Karpas-422 (cell line): ENCODE measurements around the gene LPO. TPM values are rescaled to one million over a fixed set of nuclear protein-coding genes. Genes with fewer than 3 reads are reported as not detected.

Experiments
- DNase-seq: peaks from one replicate; pipeline ENCODE4 v3.0.0-alpha.2; 2015
- H2AFZ ChIP-seq: fragments of 200-600 bp; sonication (generic); 2 replicates; pipeline ENCODE4 v1.6.1; 2014; ENCODE audit warnings: antibody characterized with exemption, low read length, mixed read lengths
- H3K27ac ChIP-seq: fragments of 200-600 bp; sonication (generic); 2 replicates; pipeline ENCODE4 v1.5.1; 2014; ENCODE audit warnings: mild to moderate bottlenecking, low read length, moderate library complexity
- H3K27me3 ChIP-seq: fragments of 200-600 bp; sonication (generic); 2 replicates; pipeline ENCODE4 v1.6.1; 2014; ENCODE audit warnings: low read length, mixed read lengths
- H3K36me3 ChIP-seq: fragments of 200-600 bp; sonication (generic); 2 replicates; pipeline ENCODE4 v1.6.1; 2014; ENCODE audit warnings: low read length, mixed read lengths; ENCODE audit not compliant: insufficient read depth
- H3K4me1 ChIP-seq: fragments of 200-600 bp; sonication (generic); 2 replicates; pipeline ENCODE4 v1.6.1; 2014; ENCODE audit warnings: mild to moderate bottlenecking, low read length, mixed read lengths
- H3K4me2 ChIP-seq: fragments of 200-600 bp; sonication (generic); 2 replicates; pipeline ENCODE4 v1.6.1; 2014; ENCODE audit warnings: low read length, low read depth, mild to moderate bottlenecking; ENCODE audit not compliant: poor library complexity, severe bottlenecking
- H3K4me3 ChIP-seq: fragments of 200-600 bp; sonication (generic); 2 replicates; pipeline ENCODE4 v1.5.1; 2014; ENCODE audit warnings: mild to moderate bottlenecking, antibody characterized with exemption, low read length, mixed read lengths
- H3K79me2 ChIP-seq: fragments of 200-600 bp; sonication (generic); 2 replicates; pipeline ENCODE4 v1.6.1; 2014; ENCODE audit warnings: mild to moderate bottlenecking, low read length, mixed read lengths
- H3K9ac ChIP-seq: fragments of 200-600 bp; sonication (generic); 2 replicates; pipeline ENCODE4 v1.6.0; 2014; ENCODE audit warnings: low read length
- H3K9me2 ChIP-seq: fragments of 200-600 bp; sonication (generic), shearing (Covaris generic); replicated peaks from 2 replicates; pipeline ENCODE4 v1.6.0; 2014; ENCODE audit warnings: mild to moderate bottlenecking, low read length, moderate library complexity; ENCODE audit not compliant: insufficient read depth
- H3K9me3 ChIP-seq: fragments of 300-700, 200-600 bp; sonication (generic); 2 replicates; pipeline ENCODE4 v1.6.1; 2014; ENCODE audit warnings: low read length, mixed read lengths
- H4K20me1 ChIP-seq: fragments of 200-600 bp; sonication (generic); 2 replicates; pipeline ENCODE4 v1.6.1; 2014; ENCODE audit warnings: mild to moderate bottlenecking, antibody characterized with exemption, low read length, low read depth; ENCODE audit not compliant: insufficient read depth
- total RNA-seq: library from RNA; depleted of rRNA; stranded (reverse); fragments of >200 nt; shearing (Covaris generic); gene quantifications from 2 replicates; pipeline ENCODE4 v1.2.3, GENCODE V29; 2014; ENCODE audit warnings: low replicate concordance

The LPO gene
- total RNA-seq, 1 experiment from 2014 or later = not detected

DNA sequence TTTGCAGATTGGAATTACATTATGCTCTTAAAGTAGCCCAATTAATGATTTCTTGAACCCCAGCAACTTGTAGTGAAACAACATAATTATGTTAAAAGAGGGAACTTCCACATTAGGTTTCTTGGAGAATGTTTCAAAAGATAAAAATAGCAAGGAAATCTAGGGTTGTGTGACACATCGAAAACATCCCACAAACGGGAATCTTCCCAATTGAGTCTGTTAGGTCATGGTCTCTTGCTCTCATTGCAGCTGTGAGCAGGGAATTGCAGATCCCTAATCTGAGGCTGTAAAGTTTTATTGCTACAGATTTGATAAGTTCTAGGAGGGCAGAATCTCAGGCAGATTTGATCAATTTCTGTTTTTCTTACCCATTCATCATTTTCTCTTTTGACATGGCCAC lies 6.7 kb upstream of the LPO start:
- Histone ChIP-seq H3K27me3 (no peaks in the 10 kb centered on the region), H3K79me2 (no peaks in the 10 kb centered on the region), H3K4me3 (no peak overlapping the region), H3K4me1 (peaks cover 15% of the 10 kb centered on the region), H3K9me2 (no peaks in the 10 kb centered on the region), H4K20me1 (no peaks in the 10 kb centered on the region), H3K4me2 (no peak overlapping the region), H3K9me3 (no peaks in the 10 kb centered on the region), H3K36me3 (no peaks in the 10 kb centered on the region), H3K27ac (no peak overlapping the region), H2AFZ (no peak overlapping the region), H3K9ac (no peak overlapping the region)
- no peak for DNase-seq

DNA sequence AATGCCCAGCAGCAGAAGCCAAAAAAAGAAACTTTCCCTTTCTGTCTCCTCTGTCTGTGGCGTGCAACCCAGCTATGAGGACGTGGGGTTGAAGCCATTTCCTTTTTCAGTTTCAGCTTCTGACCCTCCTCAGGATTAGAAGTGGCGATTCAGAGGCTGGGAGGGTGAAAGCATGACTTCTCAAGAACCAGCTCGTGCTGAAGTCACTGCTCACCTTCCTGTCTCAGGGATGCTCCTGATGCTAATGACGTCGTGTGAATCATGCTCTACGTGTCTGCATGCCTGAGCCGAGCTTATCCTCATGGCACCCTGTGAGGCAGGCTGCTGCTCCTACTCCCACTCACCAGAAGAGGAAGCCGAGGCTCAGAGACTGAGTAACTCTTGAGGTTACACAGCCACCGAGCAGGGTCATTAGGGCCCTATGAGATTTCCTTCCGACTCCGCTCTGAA lies 5.7 kb upstream of the LPO start:
- H3K27ac ChIP-seq = no peak overlapping the region
- peaks cover 15% of the 10 kb centered on the region for H3K4me1 ChIP-seq
- peak overlapping the region; percentile 10; the same call in 1 of the 2 replicates for H3K9ac ChIP-seq
- peak; percentile 49 for DNase-seq
- H3K36me3 ChIP-seq = no peaks in the 10 kb centered on the region
- H2AFZ ChIP-seq = peak overlapping the region; percentile 74
- no peaks in the 10 kb centered on the region for H3K9me2 ChIP-seq
- H3K79me2 ChIP-seq = no peaks in the 10 kb centered on the region
- no peaks in the 10 kb centered on the region for H3K27me3 ChIP-seq
- no peaks in the 10 kb centered on the region for H4K20me1 ChIP-seq
- no peak overlapping the region for H3K4me3 ChIP-seq
- H3K9me3 ChIP-seq = no peaks in the 10 kb centered on the region
- peak overlapping the region; percentile 2 for H3K4me2 ChIP-seq

DNA sequence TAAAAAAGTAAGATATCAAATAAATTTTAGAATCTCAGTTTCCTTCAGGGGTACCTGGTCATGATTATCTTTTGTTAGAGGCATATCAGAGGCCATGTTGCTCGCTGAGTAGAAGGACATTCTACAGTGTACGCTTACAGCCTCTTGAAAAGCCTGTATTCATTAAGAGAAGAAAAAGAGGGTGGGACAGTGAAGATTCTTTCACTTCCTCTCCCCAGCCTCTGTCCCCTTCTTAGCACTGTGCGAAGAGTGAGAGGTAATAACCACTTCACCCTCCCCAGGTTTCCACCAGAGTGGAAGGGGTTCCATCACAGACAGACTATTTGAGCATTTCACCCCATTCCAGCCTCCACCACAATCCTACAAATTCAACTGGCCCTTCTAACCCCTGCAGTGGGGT lies 4.8 kb upstream of the LPO start:
- H2AFZ ChIP-seq = no peak overlapping the region
- DNase-seq = peak; percentile 65
- H3K4me1 ChIP-seq = peaks cover 15% of the 10 kb centered on the region
- H3K9ac ChIP-seq = no peak overlapping the region
- no peaks in the 10 kb centered on the region for H3K27me3 ChIP-seq
- H3K27ac ChIP-seq = no peak overlapping the region
- H3K36me3 ChIP-seq = no peaks in the 10 kb centered on the region
- no peak overlapping the region for H3K4me3 ChIP-seq
- H4K20me1 ChIP-seq = no peaks in the 10 kb centered on the region
- H3K9me3 ChIP-seq = no peaks in the 10 kb centered on the region
- no peak overlapping the region for H3K4me2 ChIP-seq
- no peaks in the 10 kb centered on the region for H3K79me2 ChIP-seq
- H3K9me2 ChIP-seq = no peaks in the 10 kb centered on the region

DNA sequence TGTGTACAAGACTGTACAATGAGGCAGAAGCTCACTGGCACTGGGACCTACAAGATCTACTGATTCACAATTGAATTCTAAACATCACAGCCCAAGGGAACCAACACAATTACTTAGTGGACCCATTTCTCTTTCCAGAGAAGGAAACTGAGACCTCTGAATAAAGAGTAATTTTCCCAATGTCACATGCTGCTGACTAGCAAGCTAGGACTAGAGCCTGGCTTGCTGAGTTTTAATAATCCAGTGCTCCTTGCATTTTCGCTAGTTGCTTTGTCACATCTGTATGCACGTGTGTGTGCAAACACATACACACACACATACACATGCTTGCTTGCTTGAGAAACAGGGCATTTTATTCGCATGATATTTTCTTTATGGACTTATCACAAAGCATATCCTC lies 3.9 kb upstream of the LPO start:
- no peak overlapping the region for H3K4me3 ChIP-seq
- H3K27ac ChIP-seq = no peak overlapping the region
- no peaks in the 10 kb centered on the region for H3K9me3 ChIP-seq

DNA sequence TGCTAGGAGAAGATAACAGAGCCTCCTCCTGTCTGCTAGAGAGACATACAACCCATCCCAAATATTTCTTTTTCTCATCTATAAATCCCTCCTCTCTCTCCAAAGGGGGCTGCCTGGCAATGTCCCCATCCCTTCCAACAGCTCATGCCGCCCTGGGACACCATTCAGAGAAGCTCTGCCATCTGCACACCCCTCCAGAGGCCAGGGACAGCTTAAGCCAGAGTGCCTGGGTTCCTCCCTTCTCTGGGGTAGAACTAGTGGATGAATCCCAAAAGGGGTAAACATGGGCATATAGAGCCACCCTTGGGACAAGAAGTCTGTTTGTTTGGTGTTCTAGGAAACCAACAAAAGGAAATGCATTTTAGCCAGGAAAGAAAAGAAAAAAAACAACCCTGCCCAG lies 2.6 kb upstream of the LPO start:
- H3K27me3 ChIP-seq = no peaks in the 10 kb centered on the region
- H3K36me3 ChIP-seq = no peaks in the 10 kb centered on the region
- no peaks in the 10 kb centered on the region for H4K20me1 ChIP-seq
- no peaks in the 10 kb centered on the region for H3K9me3 ChIP-seq
- peaks cover 15% of the 10 kb centered on the region for H3K4me1 ChIP-seq
- H3K4me2 ChIP-seq = no peak overlapping the region
- DNase-seq = no peak
- H2AFZ ChIP-seq = no peak overlapping the region
- no peaks in the 10 kb centered on the region for H3K79me2 ChIP-seq
- no peak overlapping the region for H3K9ac ChIP-seq
- no peak overlapping the region for H3K27ac ChIP-seq
- H3K4me3 ChIP-seq = no peak overlapping the region
- H3K9me2 ChIP-seq = no peaks in the 10 kb centered on the region

More for the DNA sequence above, 3.9 kb upstream of the LPO start:
- H2AFZ ChIP-seq = no peak overlapping the region
- no peak overlapping the region for H3K4me2 ChIP-seq
- no peaks in the 10 kb centered on the region for H4K20me1 ChIP-seq
- DNase-seq = no peak
- H3K9me2 ChIP-seq = no peaks in the 10 kb centered on the region
- no peaks in the 10 kb centered on the region for H3K27me3 ChIP-seq
- no peak overlapping the region for H3K9ac ChIP-seq
- H3K79me2 ChIP-seq = no peaks in the 10 kb centered on the region
- peaks cover 15% of the 10 kb centered on the region for H3K4me1 ChIP-seq
- H3K36me3 ChIP-seq = no peaks in the 10 kb centered on the region

DNA sequence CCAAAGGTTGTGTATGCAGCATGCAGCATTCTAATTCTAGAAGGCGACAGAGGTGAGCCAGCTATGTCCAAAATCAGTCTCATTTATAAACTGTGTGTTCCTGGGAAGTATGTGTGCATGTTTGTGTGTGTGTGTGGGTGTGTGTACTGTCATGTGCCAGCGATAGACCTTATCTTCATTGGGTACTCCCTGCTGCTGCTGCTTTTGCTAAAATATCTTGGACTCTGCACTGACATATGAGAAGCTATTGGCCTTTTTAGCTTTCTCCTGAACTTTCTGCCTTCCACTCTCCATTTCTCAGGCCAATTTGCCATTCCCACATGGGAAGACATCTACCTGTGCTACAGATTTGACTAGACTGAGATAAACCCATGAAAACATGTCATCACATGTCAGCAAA lies 2.0 kb upstream of the LPO start:
- H3K4me1 ChIP-seq = peaks cover 15% of the 10 kb centered on the region
- H3K9me2 ChIP-seq = no peaks in the 10 kb centered on the region
- no peaks in the 10 kb centered on the region for H3K79me2 ChIP-seq
- no peak overlapping the region for H3K27ac ChIP-seq
- no peak overlapping the region for H2AFZ ChIP-seq
- no peaks in the 10 kb centered on the region for H3K27me3 ChIP-seq
- H3K4me2 ChIP-seq = no peak overlapping the region
- H3K36me3 ChIP-seq = no peaks in the 10 kb centered on the region
- no peaks in the 10 kb centered on the region for H3K9me3 ChIP-seq
- no peaks in the 10 kb centered on the region for H4K20me1 ChIP-seq
- DNase-seq = no peak
- no peak overlapping the region for H3K9ac ChIP-seq
- H3K4me3 ChIP-seq = no peak overlapping the region

DNA sequence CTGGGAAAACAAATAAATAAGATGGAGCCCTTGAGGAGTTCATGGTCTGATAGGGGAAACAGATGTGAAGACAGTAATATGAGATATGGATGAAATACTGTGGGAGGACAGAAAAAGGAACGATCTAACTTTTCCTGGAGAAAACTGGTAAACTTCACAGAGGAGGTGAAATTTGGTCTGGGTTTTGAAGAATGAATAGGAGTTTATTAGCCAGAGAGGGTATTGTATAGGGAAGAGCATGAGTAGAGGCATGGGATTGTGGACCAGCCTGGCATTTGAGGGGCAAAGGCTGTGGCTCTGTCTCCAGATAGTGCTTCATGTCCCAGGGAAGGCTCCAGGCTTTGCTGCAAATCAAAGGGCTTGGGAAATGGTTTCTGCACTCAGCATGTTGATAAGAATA lies 1.6 kb downstream of the LPO start:
- H3K27ac ChIP-seq = no peak overlapping the region
- no peak for DNase-seq
- no peaks in the 10 kb centered on the region for H3K9me2 ChIP-seq
- H3K36me3 ChIP-seq = no peaks in the 10 kb centered on the region
- no peaks in the 10 kb centered on the region for H4K20me1 ChIP-seq
- H3K79me2 ChIP-seq = no peaks in the 10 kb centered on the region
- H3K27me3 ChIP-seq = no peaks in the 10 kb centered on the region
- no peak overlapping the region for H3K4me3 ChIP-seq
- H3K9me3 ChIP-seq = no peaks in the 10 kb centered on the region
- no peak overlapping the region for H3K9ac ChIP-seq
- H3K4me2 ChIP-seq = no peak overlapping the region
- H3K4me1 ChIP-seq = no peaks in the 10 kb centered on the region
- H2AFZ ChIP-seq = no peak overlapping the region

DNA sequence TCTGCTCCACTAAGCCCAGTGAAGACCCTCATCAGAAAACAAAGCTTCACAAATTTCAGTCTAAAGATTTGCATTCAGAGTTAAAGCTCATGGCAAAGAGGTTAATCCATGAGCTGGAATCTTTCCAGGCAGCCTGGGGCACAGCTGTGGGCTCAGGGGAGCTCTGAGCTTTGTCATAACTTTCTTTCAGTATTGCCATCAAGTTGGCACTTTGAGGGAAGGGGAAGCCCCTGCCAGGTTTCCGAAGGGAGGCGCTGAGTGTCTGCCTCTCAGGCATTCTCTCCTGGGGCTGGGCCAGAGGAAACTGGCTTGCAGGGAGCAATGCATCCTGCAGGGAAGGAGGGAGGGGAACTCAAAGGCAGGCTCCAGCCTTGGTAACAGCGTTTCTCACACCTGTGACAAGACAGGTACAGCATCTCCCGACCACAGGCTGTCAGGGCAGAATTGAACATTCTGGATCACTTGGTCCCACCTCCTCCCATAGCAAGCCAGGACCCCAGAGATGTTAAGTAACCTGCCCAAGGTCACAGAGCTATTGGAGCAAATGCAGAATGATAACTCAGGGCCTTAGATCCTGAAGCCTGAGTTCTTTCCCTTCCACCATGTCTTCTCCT lies 3.9 kb downstream of the LPO start:
- Histone ChIP-seq H3K4me1 (no peaks in the 10 kb centered on the region), H3K9ac (no peak overlapping the region), H3K9me3 (no peaks in the 10 kb centered on the region), H3K27me3 (no peaks in the 10 kb centered on the region), H3K27ac (no peak overlapping the region), H4K20me1 (no peaks in the 10 kb centered on the region), H3K79me2 (no peaks in the 10 kb centered on the region), H3K4me2 (no peak overlapping the region), H3K36me3 (no peaks in the 10 kb centered on the region), H2AFZ (no peak overlapping the region), H3K9me2 (no peaks in the 10 kb centered on the region), H3K4me3 (no peak overlapping the region)
- DNase-seq = no peak
